GM21423 (cell line): ENCODE data around the gene EDN2.

Source experiments
- ATAC-seq: cut with Tn5 transposase; IDR thresholded peaks from one replicate; pipeline ENCODE4 v1.9.1; 2021; ENCODE audit warnings: mild to moderate bottlenecking, moderate library complexity; ENCODE audit not compliant: unreplicated experiment

Gene EDN2

DNA sequence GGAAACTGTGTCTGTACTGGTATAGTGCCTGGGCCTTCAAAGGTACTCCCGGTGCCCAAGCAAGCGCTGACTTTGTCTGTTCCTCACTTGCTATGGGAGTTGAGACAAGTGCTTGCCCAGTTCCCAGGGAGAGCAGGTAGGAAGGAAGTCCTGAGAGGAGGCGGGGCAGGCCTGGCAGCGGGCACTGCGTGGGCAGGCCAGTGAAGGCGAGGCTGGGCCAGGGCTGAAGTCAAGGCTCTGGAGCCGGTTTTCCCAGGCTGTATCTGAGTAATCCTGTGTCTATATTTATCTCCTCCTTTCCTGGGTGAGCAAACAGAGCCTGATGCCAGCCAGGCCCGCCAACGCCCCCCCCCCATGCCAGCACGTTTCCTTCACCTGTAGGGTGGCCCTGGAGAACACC lies 15.9 kb upstream of the EDN2 start:
- ATAC-seq: no peak

DNA sequence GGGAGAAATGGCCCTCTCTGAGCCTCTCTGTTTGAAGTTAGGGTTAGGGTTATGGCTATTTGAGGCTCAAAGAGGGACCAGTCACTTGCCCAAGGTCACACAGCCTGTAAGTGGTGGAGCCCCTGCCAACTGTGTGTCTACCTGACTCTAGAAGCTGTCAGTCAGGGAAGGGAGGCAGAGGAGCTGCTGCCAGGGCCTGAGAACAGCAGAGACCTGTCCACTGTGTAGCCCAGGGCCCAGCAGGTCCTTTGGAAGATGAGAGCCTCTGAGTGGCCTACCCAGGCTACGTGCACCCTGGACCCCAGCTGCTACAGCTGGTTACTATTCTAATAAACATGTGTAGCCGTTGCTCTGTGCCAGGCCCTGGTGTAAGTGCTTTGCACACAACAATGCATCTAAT lies 15.1 kb upstream of the EDN2 start:
- no peak for ATAC-seq

- no peak for ATAC-seq
Measured at GRCh38 chr1:41498804-41499203, 14.3 kb upstream of the EDN2 start.

GRCh38 chr1:41498391-41498790 lies 13.9 kb upstream of the EDN2 start:
- ATAC-seq: no peak

DNA sequence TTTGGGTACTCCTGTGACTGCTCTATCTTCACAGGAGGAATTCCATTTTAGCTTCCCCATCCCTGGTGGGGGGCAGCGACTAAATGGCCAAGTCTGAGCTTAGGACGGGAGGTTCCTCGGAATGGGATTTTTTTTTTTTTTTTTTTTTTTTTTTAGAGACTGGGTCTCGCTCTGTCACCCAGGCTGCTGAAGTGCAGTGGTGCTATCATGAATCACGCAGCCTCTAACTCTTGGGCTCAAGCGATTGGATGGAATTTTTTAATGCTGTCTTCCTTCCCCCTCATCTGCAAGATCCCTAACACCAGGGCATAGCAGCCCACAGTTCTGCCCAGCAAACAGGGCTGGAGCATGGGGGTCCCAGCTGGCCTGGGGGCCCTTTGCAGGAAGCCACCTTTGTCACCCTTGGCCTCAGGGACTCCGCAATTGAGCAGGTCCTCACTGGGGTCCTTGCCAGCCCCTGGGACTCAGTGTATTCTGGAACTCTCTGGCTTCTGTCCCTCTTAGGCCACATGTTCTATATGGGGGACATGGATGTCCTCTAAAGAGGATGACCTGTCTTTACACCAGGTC lies 13.1 kb upstream of the EDN2 start:
- no peak for ATAC-seq

GRCh38 chr1:41497056-41497440 lies 12.6 kb upstream of the EDN2 start:
- ATAC-seq: no peak

DNA sequence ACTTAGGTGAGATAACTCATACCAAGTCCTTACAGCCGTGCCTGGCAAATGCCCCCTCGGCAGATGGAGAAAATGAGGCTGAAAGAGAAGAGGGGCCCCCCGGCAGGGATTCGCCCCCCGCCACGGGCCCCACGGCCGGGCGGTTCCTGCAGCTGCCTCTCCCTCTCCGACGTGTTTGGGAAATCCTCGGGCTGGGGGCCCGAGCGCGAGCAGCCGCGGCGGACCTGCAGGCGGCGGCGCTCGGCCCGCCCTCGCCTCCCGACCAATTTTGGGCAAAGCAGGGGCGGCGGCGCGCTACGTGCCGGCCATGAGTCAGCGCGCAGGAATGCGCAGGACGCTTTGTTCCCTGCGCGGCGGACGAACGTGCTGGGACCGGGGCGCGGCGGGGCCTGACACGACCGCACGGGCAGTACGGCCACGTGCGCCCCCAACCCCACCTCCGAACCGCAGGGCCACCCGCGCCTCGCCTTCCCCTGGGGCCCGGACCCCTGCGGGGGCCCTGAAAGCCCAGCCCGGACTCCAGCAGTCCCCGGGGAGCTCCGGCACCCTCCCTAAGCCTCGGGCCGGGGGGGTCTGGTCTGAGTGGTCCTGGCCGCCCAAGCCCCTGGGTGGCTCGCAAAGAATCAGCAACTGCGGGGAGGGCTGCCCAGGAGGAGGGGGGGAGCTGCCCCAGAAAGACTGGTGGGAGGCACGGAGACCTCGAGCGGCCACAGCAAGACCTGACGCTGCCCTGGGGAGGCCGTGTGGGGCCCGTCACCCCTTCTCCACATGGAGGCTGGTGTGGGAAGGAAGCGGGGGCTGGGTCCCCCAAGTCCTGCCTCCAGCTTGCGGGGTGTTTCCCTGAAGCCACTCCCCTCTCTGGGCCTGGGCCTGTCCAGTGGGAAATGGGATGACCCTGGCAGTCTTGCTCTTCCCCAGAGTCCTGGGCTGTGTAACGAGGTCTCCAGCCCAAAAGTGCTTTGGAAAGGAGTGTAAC lies 11.9 kb upstream of the EDN2 start:
- no peak for ATAC-seq

GRCh38 chr1:41495210-41495948 lies 10.9 kb upstream of the EDN2 start:
- ATAC-seq: no peak

DNA sequence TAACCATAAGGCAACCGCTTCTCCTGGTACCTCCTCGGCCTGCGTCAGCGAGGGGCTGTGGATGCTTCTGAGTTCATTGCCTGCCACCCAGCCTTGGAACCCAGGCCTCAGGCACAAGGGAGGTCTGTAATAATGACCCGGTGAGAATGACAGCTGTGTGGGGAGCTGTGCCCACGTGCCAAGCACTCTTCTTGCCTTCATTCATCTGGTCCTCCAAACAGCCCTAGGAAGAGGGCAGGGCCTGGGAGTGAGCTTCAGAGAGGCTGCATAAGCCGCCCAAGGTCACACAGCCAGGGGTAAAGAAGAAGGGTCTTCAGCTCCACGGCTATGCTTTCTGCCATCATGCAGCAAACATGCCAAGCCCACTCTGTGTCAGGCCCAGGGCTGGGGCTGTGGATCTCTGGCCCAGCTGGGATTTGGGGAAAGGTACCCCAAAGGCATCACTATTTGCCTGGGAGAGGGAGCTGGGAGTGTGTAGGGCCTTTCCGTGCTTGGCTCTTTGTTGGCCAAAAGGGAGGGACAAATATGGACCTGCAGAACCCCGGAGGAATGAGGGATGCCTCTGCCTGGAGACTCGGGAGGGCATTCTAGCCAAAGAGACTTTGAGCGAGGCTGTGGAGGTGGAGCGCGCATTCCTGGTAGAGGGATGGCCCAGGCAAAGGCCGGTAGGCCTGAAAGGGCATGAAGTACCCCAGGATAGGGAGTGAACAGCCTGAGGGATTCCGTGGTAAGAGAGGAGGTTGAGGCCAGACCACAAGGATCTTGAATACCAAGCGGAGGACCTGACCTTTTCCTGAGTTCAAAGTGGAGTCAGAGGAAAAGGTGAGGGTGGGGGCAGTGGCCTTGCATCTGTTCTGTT lies 10.1 kb upstream of the EDN2 start:
- no peak for ATAC-seq

- ATAC-seq: no peak
Measured at GRCh38 chr1:41493626-41494350, 9.3 kb upstream of the EDN2 start.

- ATAC-seq: no peak
Measured at GRCh38 chr1:41493117-41493536, 8.6 kb upstream of the EDN2 start.

GRCh38 chr1:41492341-41492848 lies 7.9 kb upstream of the EDN2 start:
- ATAC-seq: no peak

- ATAC-seq: no peak
Measured at GRCh38 chr1:41490911-41491310, 6.4 kb upstream of the EDN2 start.

GRCh38 chr1:41489561-41489960 lies 5.1 kb upstream of the EDN2 start:
- no peak for ATAC-seq

DNA sequence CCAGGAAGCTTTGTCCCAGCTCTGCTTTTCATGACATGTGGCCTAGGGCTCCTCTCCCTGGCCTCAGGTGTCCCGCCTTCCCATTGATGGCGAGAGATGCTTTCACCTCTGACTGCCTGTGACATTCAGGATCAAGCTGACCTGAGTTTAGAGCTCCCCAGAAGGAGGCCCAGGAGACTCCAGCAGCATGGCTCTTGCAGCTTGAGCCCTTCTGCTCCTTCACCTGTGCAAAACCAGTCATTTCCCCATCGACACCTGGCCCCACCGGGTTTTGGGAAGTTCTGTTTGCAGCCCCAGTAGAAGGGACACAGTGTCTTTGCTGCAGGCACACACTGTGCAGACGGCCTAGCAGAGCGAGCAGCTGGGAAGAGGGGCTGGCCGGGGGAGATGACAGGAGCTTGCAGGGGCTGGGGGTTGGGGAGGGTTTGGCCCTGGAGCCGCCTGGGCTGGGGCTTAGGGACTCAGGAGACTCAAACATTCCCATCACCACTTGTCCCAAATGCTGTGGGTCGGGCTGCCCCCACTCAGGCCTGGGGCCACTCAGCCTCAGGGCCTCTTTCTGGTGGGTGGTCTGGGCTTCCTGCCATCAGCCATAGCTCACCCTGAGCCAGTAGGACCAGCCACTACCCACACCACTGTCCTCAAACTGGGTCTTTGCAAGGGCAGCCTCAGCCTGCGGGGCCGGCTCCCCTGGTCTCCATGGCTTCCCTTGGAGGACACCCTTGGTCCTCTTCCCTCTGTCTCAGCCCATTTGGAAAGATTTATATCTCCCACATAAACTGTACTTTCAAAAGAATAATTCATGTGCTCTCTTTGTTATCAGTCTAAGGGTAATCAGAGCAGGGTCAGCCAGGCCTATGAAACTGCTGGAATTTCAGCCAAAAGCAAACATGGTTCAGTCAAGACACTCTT lies 3.8 kb upstream of the EDN2 start:
- ATAC-seq: no peak

DNA sequence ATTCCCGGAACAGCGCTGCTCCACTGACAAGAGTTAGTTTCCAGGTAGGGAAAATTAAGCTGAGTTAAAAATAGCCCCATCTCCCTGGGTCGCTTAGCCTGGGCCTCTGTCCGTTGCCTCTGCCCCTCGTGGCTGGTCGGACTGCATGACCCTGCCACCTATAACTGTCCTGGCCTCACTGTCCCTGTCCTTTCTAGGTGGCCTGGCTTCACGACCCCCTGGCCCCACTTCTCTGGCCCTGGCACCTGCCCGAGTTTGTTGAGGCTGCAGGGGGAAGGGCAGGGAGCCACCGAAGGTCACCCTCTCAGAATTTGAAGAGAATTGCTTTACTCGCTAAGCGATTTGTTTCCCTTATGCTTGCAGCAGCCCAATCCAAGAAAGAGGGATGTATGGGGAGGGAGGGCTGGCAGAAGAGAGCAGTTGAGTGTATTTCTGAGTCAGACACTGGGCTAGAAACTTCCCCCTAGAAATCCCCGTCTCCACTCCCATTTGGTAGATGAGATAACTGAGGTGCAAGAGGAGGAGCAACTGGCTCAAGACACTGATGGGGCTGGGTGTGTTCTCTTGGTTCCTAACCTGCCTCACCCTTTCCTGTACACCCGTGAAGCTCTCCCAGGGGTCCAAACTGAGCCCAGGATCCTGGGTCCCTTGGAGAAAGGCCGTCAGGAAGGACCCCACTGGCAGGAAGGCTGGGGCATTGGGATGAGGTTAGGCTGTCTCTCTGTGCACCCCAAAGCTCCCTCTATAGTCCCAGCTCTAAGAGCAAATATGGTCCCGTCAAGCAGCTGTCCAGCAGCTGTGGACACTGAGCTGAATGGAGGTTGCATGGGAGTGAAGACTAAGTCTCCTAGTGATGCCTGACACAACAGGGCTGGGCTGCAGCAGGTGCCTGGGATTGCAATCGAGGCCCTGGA lies 2.9 kb upstream of the EDN2 start:
- no peak for ATAC-seq

GRCh38 chr1:41486371-41487125 lies 2.1 kb upstream of the EDN2 start:
- ATAC-seq: no peak
